H9 (cell line): ENCODE data around the gene MCF2L. TPM values are rescaled to one million over a fixed set of nuclear protein-coding genes. Genes with fewer than 3 reads are reported as not detected.

Experiments
- DNase-seq: peaks from one replicate; pipeline ENCODE4 v3.0.0-alpha.2; 2017
- H2AFZ ChIP-seq: one replicate; pipeline ENCODE4 v1.6.1; 2013; ENCODE audit warnings: mild to moderate bottlenecking, low read length, control low read depth, moderate library complexity
- H2AK5ac ChIP-seq: 2 replicates; pipeline ENCODE4 v1.6.1; 2013; ENCODE audit warnings: low read length, control low read depth, mixed read lengths; ENCODE audit not compliant: insufficient read length
- H2BK120ac ChIP-seq: one replicate; pipeline ENCODE4 v1.6.1; 2013; ENCODE audit warnings: low read depth, mild to moderate bottlenecking, low read length, control low read depth, inconsistent platforms; ENCODE audit not compliant: poor library complexity, severe bottlenecking
- H2BK12ac ChIP-seq: 2 replicates; pipeline ENCODE4 v1.6.1; 2013; ENCODE audit warnings: low read length, control low read depth, mixed read lengths, low read depth; ENCODE audit not compliant: insufficient read length
- H2BK15ac ChIP-seq: 2 replicates; pipeline ENCODE4 v1.6.1; 2013; ENCODE audit warnings: low read depth, low read length, control low read depth
- H2BK20ac ChIP-seq: one replicate; pipeline ENCODE4 v1.6.1; 2013; ENCODE audit warnings: low read depth, mild to moderate bottlenecking, low read length, control low read depth, inconsistent platforms; ENCODE audit not compliant: poor library complexity, severe bottlenecking
- H2BK5ac ChIP-seq: 2 replicates; pipeline ENCODE4 v1.6.1; 2013; ENCODE audit warnings: low read length, control low read depth, mixed read lengths; ENCODE audit not compliant: insufficient read length
- H3K14ac ChIP-seq: 2 replicates; pipeline ENCODE4 v1.6.1; 2013; ENCODE audit warnings: low read length, control low read depth; ENCODE audit not compliant: insufficient read depth
- H3K18ac ChIP-seq: 2 replicates; pipeline ENCODE4 v1.6.1; 2013; ENCODE audit warnings: low read depth, mild to moderate bottlenecking, mixed read lengths, low read length, control low read depth; ENCODE audit not compliant: insufficient read length
- H3K23ac ChIP-seq: 2 replicates; pipeline ENCODE4 v1.6.1; 2013; ENCODE audit warnings: low read length, control low read depth, mixed read lengths, low read depth; ENCODE audit not compliant: insufficient read length
- H3K23me2 ChIP-seq: 2 replicates; pipeline ENCODE4 v1.6.1; 2013; ENCODE audit warnings: low read depth, mild to moderate bottlenecking, mixed read lengths, low read length, control low read depth; ENCODE audit not compliant: insufficient read length, poor library complexity, severe bottlenecking
- H3K27ac ChIP-seq: 2 replicates; pipeline ENCODE4 v1.5.1; 2013; ENCODE audit warnings: low read length, control low read depth, mixed read lengths, low read depth; ENCODE audit not compliant: insufficient read length
- H3K27me3 ChIP-seq: 2 replicates; pipeline ENCODE4 v1.6.1; 2013; ENCODE audit warnings: low read length, control low read depth, inconsistent platforms; ENCODE audit not compliant: insufficient read depth
- H3K4ac ChIP-seq: 2 replicates; pipeline ENCODE4 v1.6.1; 2013; ENCODE audit warnings: low read depth, mild to moderate bottlenecking, control low read depth, inconsistent platforms, low read length, moderate library complexity
- H3K4me1 ChIP-seq: 2 replicates; pipeline ENCODE4 v1.6.1; 2013; ENCODE audit warnings: low read length, control low read depth, inconsistent platforms; ENCODE audit not compliant: insufficient read depth
- H3K4me2 ChIP-seq: 2 replicates; pipeline ENCODE4 v1.6.1; 2013; ENCODE audit warnings: low read length, control low read depth, mixed read lengths; ENCODE audit not compliant: insufficient read length, insufficient read depth
- H3K56ac ChIP-seq: 2 replicates; pipeline ENCODE4 v1.6.1; 2013; ENCODE audit warnings: low read depth, mild to moderate bottlenecking, mixed read lengths, low read length, control low read depth; ENCODE audit not compliant: insufficient read length
- H3K79me1 ChIP-seq: 2 replicates; pipeline ENCODE4 v1.6.1; 2013; ENCODE audit warnings: low read depth, mild to moderate bottlenecking, moderate library complexity, low read length, control low read depth, inconsistent platforms; ENCODE audit not compliant: insufficient read depth, poor library complexity, severe bottlenecking
- H3K79me2 ChIP-seq: 2 replicates; pipeline ENCODE4 v1.6.1; 2013; ENCODE audit warnings: low read length, control low read depth, inconsistent platforms; ENCODE audit not compliant: insufficient read depth
- H3K9ac ChIP-seq: 2 replicates; pipeline ENCODE4 v1.6.1; 2013; ENCODE audit warnings: low read length, control low read depth, mixed read lengths; ENCODE audit not compliant: insufficient read length; ENCODE audit errors: extremely low read depth
- H3K9me3 ChIP-seq: one replicate; pipeline ENCODE4 v1.6.1; 2013; ENCODE audit warnings: low read depth, low read length, inconsistent platforms; ENCODE audit not compliant: control insufficient read depth
- H3T11ph ChIP-seq: one replicate; pipeline ENCODE4 v1.6.1; 2013; ENCODE audit warnings: mild to moderate bottlenecking, low read length, control low read depth, inconsistent platforms
- H4K20me1 ChIP-seq: one replicate; pipeline ENCODE4 v1.6.1; 2013; ENCODE audit not compliant: control insufficient read depth, insufficient read length, insufficient read depth
- H4K5ac ChIP-seq: 2 replicates; pipeline ENCODE4 v1.6.1; 2013; ENCODE audit warnings: low read depth, mild to moderate bottlenecking, mixed read lengths, low read length, control low read depth; ENCODE audit not compliant: insufficient read length
- H4K8ac ChIP-seq: replicated peaks from 2 replicates; pipeline ENCODE4 v1.6.1; 2013; ENCODE audit warnings: low read length, control low read depth, mixed read lengths, low read depth; ENCODE audit not compliant: insufficient read length
- H4K91ac ChIP-seq: 2 replicates; pipeline ENCODE4 v1.6.1; 2013; ENCODE audit warnings: low read depth, mild to moderate bottlenecking, moderate library complexity, mixed read lengths, low read length, control low read depth; ENCODE audit not compliant: insufficient read length
- H3K27ac Mint-ChIP-seq, 3 experiments: 2 replicates in 2 of 3; 3 replicates in 1 of 3; pipeline ENCODE4 v1.8.0; 2020 to 2021; ENCODE audit warnings: mixed read lengths in 3 of 3, mild to moderate bottlenecking in 1 of 3, moderate library complexity in 1 of 3
- H3K27me3 Mint-ChIP-seq: 2 replicates; pipeline ENCODE4 v1.8.0; 2021; ENCODE audit warnings: low read depth, mild to moderate bottlenecking, moderate library complexity, mixed read lengths
- H3K36me3 Mint-ChIP-seq, 3 experiments: 2 replicates in 2 of 3; 3 replicates in 1 of 3; pipeline ENCODE4 v1.8.0; 2020 to 2021; ENCODE audit warnings: low read depth in 3 of 3, mixed read lengths in 3 of 3; ENCODE audit not compliant: insufficient read depth in 1 of 3
- H3K4me1 Mint-ChIP-seq, 2 experiments: 2 replicates each; pipeline ENCODE4 v1.8.0; 2020; ENCODE audit warnings: mixed read lengths in 2 of 2
- H3K4me3 Mint-ChIP-seq, 2 experiments: 2 replicates in 1 of 2; 3 replicates in 1 of 2; pipeline ENCODE4 v1.8.0; 2020 to 2021; ENCODE audit warnings: mild to moderate bottlenecking in 2 of 2, mixed read lengths in 2 of 2, moderate library complexity in 1 of 2
- H3K9me3 Mint-ChIP-seq, 2 experiments: 2 replicates in 1 of 2; 3 replicates in 1 of 2; pipeline ENCODE4 v1.8.0; 2020; ENCODE audit warnings: mild to moderate bottlenecking in 2 of 2, mixed read lengths in 2 of 2, moderate library complexity in 1 of 2
- CTCF ChIP-seq: fragments of 200-600 bp; sonication (generic); conservative IDR thresholded peaks from 3 replicates; pipeline ENCODE4 v1.8.0; 2021; ENCODE audit warnings: antibody characterized with exemption, mild to moderate bottlenecking
- WGBS: extraction: QIAGEN DNeasy Blood & Tissue Kit; methylation state at CpG from one replicate; pipeline ENCODE4 v1.1.7; 2013; ENCODE audit warnings: missing lambda C conversion rate, low lambda C conversion rate, mixed read lengths; ENCODE audit not compliant: insufficient read length; ENCODE audit errors: extremely low coverage; 5-methylcytosine and 5-hydroxymethylcytosine counted together
- total RNA-seq: library from RNA; stranded (reverse); gene quantifications from 2 replicates; pipeline ENCODE4 v1.2.1, GENCODE V29; 2021

Gene MCF2L
- total RNA-seq, 1 experiment from 2014 or later: 18.5 TPM

DNA sequence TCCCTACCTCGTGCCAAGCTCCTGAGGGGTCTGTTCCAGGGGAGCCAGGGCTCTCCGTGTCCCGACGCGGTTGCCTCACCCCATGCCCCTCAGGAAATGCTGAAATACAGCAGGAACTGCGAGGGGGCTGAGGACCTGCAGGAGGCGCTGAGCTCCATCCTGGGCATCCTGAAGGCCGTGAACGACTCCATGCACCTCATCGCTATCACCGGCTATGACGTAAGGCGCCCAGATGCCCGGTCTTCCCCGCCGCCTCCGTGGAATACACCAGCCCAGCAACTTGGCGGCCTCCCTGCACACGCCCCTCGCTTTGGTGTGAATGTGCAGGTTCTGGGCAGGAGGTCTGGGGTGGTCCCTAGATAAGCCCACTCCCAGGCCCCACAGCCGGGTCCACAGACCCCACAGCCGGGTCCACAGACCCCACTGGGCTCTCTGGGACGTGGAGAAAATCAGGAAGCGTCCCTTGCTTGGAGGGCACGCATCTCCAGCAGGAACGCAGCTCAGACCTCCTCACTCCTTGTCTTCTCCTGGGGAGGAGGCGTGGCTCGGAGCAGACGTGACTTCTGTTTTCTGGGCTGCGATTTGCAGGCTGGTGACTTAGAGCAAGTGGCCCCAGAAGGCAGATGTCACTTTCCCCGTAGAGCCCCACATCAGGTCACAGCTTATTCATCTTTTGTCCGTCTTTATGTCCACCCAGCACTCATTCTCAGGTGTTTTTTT lies 117.2 kb downstream of the MCF2L start:
- no peak overlapping the region for H2BK120ac ChIP-seq
- H3K18ac ChIP-seq: no peak overlapping the region
- no peaks in the 10 kb centered on the region for H3K79me1 ChIP-seq
- peak; percentile 68 for DNase-seq
- no peak overlapping the region for H3K9ac ChIP-seq
- H4K8ac ChIP-seq: no peak overlapping the region
- H3T11ph ChIP-seq: no peak overlapping the region
- H3K79me2 ChIP-seq: no peaks in the 10 kb centered on the region
- H4K5ac ChIP-seq: no peak overlapping the region
- H3K27me3 ChIP-seq: no peaks in the 10 kb centered on the region
- H3K14ac ChIP-seq: no peak overlapping the region; the same call in 1 of the 2 replicates
- H3K56ac ChIP-seq: no peak overlapping the region
- Mint-ChIP-seq H3K4me1 (peaks cover 12 to 17% of the 10 kb centered on the region in 2 experiments), H3K4me3 (no peak overlapping the region), H3K9me3 (no peaks in the 10 kb centered on the region), H3K27me3 (peaks cover 1% of the 10 kb centered on the region; the same call in 1 of the 2 replicates), H3K27ac (no peak overlapping the region), H3K36me3 (peaks cover 0 to 9% (median 6%) of the 10 kb centered on the region in 3 experiments; a peak in 4 of 7 replicates)
- no peak overlapping the region for H3K4ac ChIP-seq
- TF ChIP-seq CTCF: peak; percentile 65
- no peak overlapping the region for H2BK12ac ChIP-seq
- H3K4me1 ChIP-seq: no peaks in the 10 kb centered on the region; the same call in 1 of the 2 replicates
- no peak overlapping the region for H3K4me2 ChIP-seq
- H4K91ac ChIP-seq: no peak overlapping the region
- no peak overlapping the region for H3K27ac ChIP-seq
- H2AFZ ChIP-seq: no peak overlapping the region
- H2BK20ac ChIP-seq: no peak overlapping the region
- H3K9me3 ChIP-seq: no peaks in the 10 kb centered on the region
- peaks cover under 1% of the 10 kb centered on the region for H4K20me1 ChIP-seq
- H2AK5ac ChIP-seq: no peak overlapping the region
- WGBS: no CpG with 5 or more reads among the region's 32 CpGs
- no peak overlapping the region for H2BK5ac ChIP-seq
- H3K23ac ChIP-seq: no peak overlapping the region
- H2BK15ac ChIP-seq: no peak overlapping the region
- no peaks in the 10 kb centered on the region for H3K23me2 ChIP-seq
